H9 (cell line): ENCODE data around the gene ZHX3. TPM values are rescaled to one million over a fixed set of nuclear protein-coding genes. Genes with fewer than 3 reads are reported as not detected.

ENCODE experiments used
- DNase-seq: peaks from one replicate; pipeline ENCODE4 v3.0.0-alpha.2; 2017
- H2AFZ ChIP-seq: one replicate; pipeline ENCODE4 v1.6.1; 2013; ENCODE audit warnings: mild to moderate bottlenecking, low read length, control low read depth, moderate library complexity
- H2AK5ac ChIP-seq: 2 replicates; pipeline ENCODE4 v1.6.1; 2013; ENCODE audit warnings: low read length, control low read depth, mixed read lengths; ENCODE audit not compliant: insufficient read length
- H2BK120ac ChIP-seq: one replicate; pipeline ENCODE4 v1.6.1; 2013; ENCODE audit warnings: low read depth, mild to moderate bottlenecking, low read length, control low read depth, inconsistent platforms; ENCODE audit not compliant: poor library complexity, severe bottlenecking
- H2BK12ac ChIP-seq: 2 replicates; pipeline ENCODE4 v1.6.1; 2013; ENCODE audit warnings: low read length, control low read depth, mixed read lengths, low read depth; ENCODE audit not compliant: insufficient read length
- H2BK15ac ChIP-seq: 2 replicates; pipeline ENCODE4 v1.6.1; 2013; ENCODE audit warnings: low read depth, low read length, control low read depth
- H2BK20ac ChIP-seq: one replicate; pipeline ENCODE4 v1.6.1; 2013; ENCODE audit warnings: low read depth, mild to moderate bottlenecking, low read length, control low read depth, inconsistent platforms; ENCODE audit not compliant: poor library complexity, severe bottlenecking
- H2BK5ac ChIP-seq: 2 replicates; pipeline ENCODE4 v1.6.1; 2013; ENCODE audit warnings: low read length, control low read depth, mixed read lengths; ENCODE audit not compliant: insufficient read length
- H3K14ac ChIP-seq: 2 replicates; pipeline ENCODE4 v1.6.1; 2013; ENCODE audit warnings: low read length, control low read depth; ENCODE audit not compliant: insufficient read depth
- H3K18ac ChIP-seq: 2 replicates; pipeline ENCODE4 v1.6.1; 2013; ENCODE audit warnings: low read depth, mild to moderate bottlenecking, mixed read lengths, low read length, control low read depth; ENCODE audit not compliant: insufficient read length
- H3K23ac ChIP-seq: 2 replicates; pipeline ENCODE4 v1.6.1; 2013; ENCODE audit warnings: low read length, control low read depth, mixed read lengths, low read depth; ENCODE audit not compliant: insufficient read length
- H3K23me2 ChIP-seq: 2 replicates; pipeline ENCODE4 v1.6.1; 2013; ENCODE audit warnings: low read depth, mild to moderate bottlenecking, mixed read lengths, low read length, control low read depth; ENCODE audit not compliant: insufficient read length, poor library complexity, severe bottlenecking
- H3K27ac ChIP-seq: 2 replicates; pipeline ENCODE4 v1.5.1; 2013; ENCODE audit warnings: low read length, control low read depth, mixed read lengths, low read depth; ENCODE audit not compliant: insufficient read length
- H3K27me3 ChIP-seq: 2 replicates; pipeline ENCODE4 v1.6.1; 2013; ENCODE audit warnings: low read length, control low read depth, inconsistent platforms; ENCODE audit not compliant: insufficient read depth
- H3K4ac ChIP-seq: 2 replicates; pipeline ENCODE4 v1.6.1; 2013; ENCODE audit warnings: low read depth, mild to moderate bottlenecking, control low read depth, inconsistent platforms, low read length, moderate library complexity
- H3K4me1 ChIP-seq: 2 replicates; pipeline ENCODE4 v1.6.1; 2013; ENCODE audit warnings: low read length, control low read depth, inconsistent platforms; ENCODE audit not compliant: insufficient read depth
- H3K4me2 ChIP-seq: 2 replicates; pipeline ENCODE4 v1.6.1; 2013; ENCODE audit warnings: low read length, control low read depth, mixed read lengths; ENCODE audit not compliant: insufficient read length, insufficient read depth
- H3K56ac ChIP-seq: 2 replicates; pipeline ENCODE4 v1.6.1; 2013; ENCODE audit warnings: low read depth, mild to moderate bottlenecking, mixed read lengths, low read length, control low read depth; ENCODE audit not compliant: insufficient read length
- H3K79me1 ChIP-seq: 2 replicates; pipeline ENCODE4 v1.6.1; 2013; ENCODE audit warnings: low read depth, mild to moderate bottlenecking, moderate library complexity, low read length, control low read depth, inconsistent platforms; ENCODE audit not compliant: insufficient read depth, poor library complexity, severe bottlenecking
- H3K79me2 ChIP-seq: 2 replicates; pipeline ENCODE4 v1.6.1; 2013; ENCODE audit warnings: low read length, control low read depth, inconsistent platforms; ENCODE audit not compliant: insufficient read depth
- H3K9ac ChIP-seq: 2 replicates; pipeline ENCODE4 v1.6.1; 2013; ENCODE audit warnings: low read length, control low read depth, mixed read lengths; ENCODE audit not compliant: insufficient read length; ENCODE audit errors: extremely low read depth
- H3K9me3 ChIP-seq: one replicate; pipeline ENCODE4 v1.6.1; 2013; ENCODE audit warnings: low read depth, low read length, inconsistent platforms; ENCODE audit not compliant: control insufficient read depth
- H3T11ph ChIP-seq: one replicate; pipeline ENCODE4 v1.6.1; 2013; ENCODE audit warnings: mild to moderate bottlenecking, low read length, control low read depth, inconsistent platforms
- H4K20me1 ChIP-seq: one replicate; pipeline ENCODE4 v1.6.1; 2013; ENCODE audit not compliant: control insufficient read depth, insufficient read length, insufficient read depth
- H4K5ac ChIP-seq: 2 replicates; pipeline ENCODE4 v1.6.1; 2013; ENCODE audit warnings: low read depth, mild to moderate bottlenecking, mixed read lengths, low read length, control low read depth; ENCODE audit not compliant: insufficient read length
- H4K8ac ChIP-seq: replicated peaks from 2 replicates; pipeline ENCODE4 v1.6.1; 2013; ENCODE audit warnings: low read length, control low read depth, mixed read lengths, low read depth; ENCODE audit not compliant: insufficient read length
- H4K91ac ChIP-seq: 2 replicates; pipeline ENCODE4 v1.6.1; 2013; ENCODE audit warnings: low read depth, mild to moderate bottlenecking, moderate library complexity, mixed read lengths, low read length, control low read depth; ENCODE audit not compliant: insufficient read length
- H3K27ac Mint-ChIP-seq, 3 experiments: 2 replicates in 2 of 3; 3 replicates in 1 of 3; pipeline ENCODE4 v1.8.0; 2020 to 2021; ENCODE audit warnings: mixed read lengths in 3 of 3, mild to moderate bottlenecking in 1 of 3, moderate library complexity in 1 of 3
- H3K27me3 Mint-ChIP-seq: 2 replicates; pipeline ENCODE4 v1.8.0; 2021; ENCODE audit warnings: low read depth, mild to moderate bottlenecking, moderate library complexity, mixed read lengths
- H3K36me3 Mint-ChIP-seq, 3 experiments: 2 replicates in 2 of 3; 3 replicates in 1 of 3; pipeline ENCODE4 v1.8.0; 2020 to 2021; ENCODE audit warnings: low read depth in 3 of 3, mixed read lengths in 3 of 3; ENCODE audit not compliant: insufficient read depth in 1 of 3
- H3K4me1 Mint-ChIP-seq, 2 experiments: 2 replicates each; pipeline ENCODE4 v1.8.0; 2020; ENCODE audit warnings: mixed read lengths in 2 of 2
- H3K4me3 Mint-ChIP-seq, 2 experiments: 2 replicates in 1 of 2; 3 replicates in 1 of 2; pipeline ENCODE4 v1.8.0; 2020 to 2021; ENCODE audit warnings: mild to moderate bottlenecking in 2 of 2, mixed read lengths in 2 of 2, moderate library complexity in 1 of 2
- H3K9me3 Mint-ChIP-seq, 2 experiments: 2 replicates in 1 of 2; 3 replicates in 1 of 2; pipeline ENCODE4 v1.8.0; 2020; ENCODE audit warnings: mild to moderate bottlenecking in 2 of 2, mixed read lengths in 2 of 2, moderate library complexity in 1 of 2
- CTCF ChIP-seq: fragments of 200-600 bp; sonication (generic); conservative IDR thresholded peaks from 3 replicates; pipeline ENCODE4 v1.8.0; 2021; ENCODE audit warnings: antibody characterized with exemption, mild to moderate bottlenecking
- WGBS: extraction: QIAGEN DNeasy Blood & Tissue Kit; methylation state at CpG from one replicate; pipeline ENCODE4 v1.1.7; 2013; ENCODE audit warnings: missing lambda C conversion rate, low lambda C conversion rate, mixed read lengths; ENCODE audit not compliant: insufficient read length; ENCODE audit errors: extremely low coverage; 5-methylcytosine and 5-hydroxymethylcytosine counted together
- total RNA-seq: library from RNA; stranded (reverse); gene quantifications from 2 replicates; pipeline ENCODE4 v1.2.1, GENCODE V29; 2021

Gene ZHX3
- total RNA-seq, 1 experiment from 2014 or later = 4.4 TPM

GRCh38 chr20:41248368-41249024 is 69.0 kb downstream of the ZHX3 start:
- Histone ChIP-seq H2AFZ (no peak overlapping the region), H2BK120ac (no peak overlapping the region), H3T11ph (no peak overlapping the region), H4K5ac (no peak overlapping the region), H3K23ac (no peak overlapping the region), H3K14ac (no peak overlapping the region), H2AK5ac (no peak overlapping the region), H3K4me2 (no peak overlapping the region), H2BK15ac (no peak overlapping the region), H3K79me1 (no peaks in the 10 kb centered on the region), H3K27ac (no peak overlapping the region), H2BK20ac (no peak overlapping the region), H3K9ac (no peak overlapping the region), H3K4me1 (peaks cover 3% of the 10 kb centered on the region; the same call in 1 of the 2 replicates), H3K56ac (no peak overlapping the region), H3K9me3 (no peaks in the 10 kb centered on the region), H2BK12ac (no peak overlapping the region), H2BK5ac (no peak overlapping the region), H3K23me2 (no peaks in the 10 kb centered on the region), H3K18ac (no peak overlapping the region), H4K91ac (no peak overlapping the region), H3K27me3 (no peaks in the 10 kb centered on the region), H4K20me1 (no peaks in the 10 kb centered on the region), H3K4ac (no peak overlapping the region), H4K8ac (no peak overlapping the region), H3K79me2 (no peaks in the 10 kb centered on the region)
- no peak for TF ChIP-seq CTCF
- peaks cover 19 to 23% of the 10 kb centered on the region in 2 experiments for H3K4me1 Mint-ChIP-seq
- H3K27ac Mint-ChIP-seq = no peak overlapping the region
- H3K4me3 Mint-ChIP-seq = no peak overlapping the region
- peaks cover 49% of the 10 kb centered on the region for H3K27me3 Mint-ChIP-seq
- H3K9me3 Mint-ChIP-seq = no peaks in the 10 kb centered on the region
- WGBS = no CpG with 5 or more reads among the region's 4 CpGs
- DNase-seq = no peak
- H3K36me3 Mint-ChIP-seq = no peaks in the 10 kb centered on the region
